ENCODE measurements around the gene CROCC2.

CROCC2 gene

DNA sequence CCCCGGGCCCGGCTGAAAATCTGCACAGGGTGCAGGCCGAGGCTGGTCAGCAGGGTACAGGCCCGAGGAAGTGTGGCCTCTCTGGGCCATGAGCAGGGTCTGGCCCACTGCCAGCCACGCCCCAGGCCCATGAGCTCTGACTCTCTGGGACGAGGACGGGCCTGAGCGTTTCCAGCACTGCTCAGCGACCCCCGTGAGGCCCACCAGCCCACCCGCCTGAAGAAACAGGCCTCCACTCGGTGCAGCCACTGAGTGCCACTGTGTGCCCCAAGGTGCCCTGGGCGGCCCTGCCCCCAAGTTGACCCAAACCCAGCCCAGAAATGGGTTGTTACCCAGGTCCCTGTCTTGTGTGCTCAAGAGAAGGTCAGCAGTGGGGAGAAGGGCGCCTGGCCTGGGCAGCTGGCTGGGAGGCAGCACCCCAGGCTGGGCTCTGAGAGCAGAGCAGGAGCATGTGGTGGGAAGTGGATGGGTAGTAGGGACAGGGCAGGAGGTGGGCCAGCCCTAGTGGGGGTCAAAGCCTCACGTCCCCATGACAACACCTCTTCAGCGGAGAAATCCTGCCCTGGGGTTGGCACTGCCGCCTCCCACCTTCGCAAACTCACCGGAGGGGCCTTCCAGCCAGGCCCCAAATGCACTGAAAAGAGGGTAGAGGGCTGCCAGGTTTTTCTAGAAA is 90.2 kb downstream of the CROCC2 start:
- no peak for DNase-seq

DNA sequence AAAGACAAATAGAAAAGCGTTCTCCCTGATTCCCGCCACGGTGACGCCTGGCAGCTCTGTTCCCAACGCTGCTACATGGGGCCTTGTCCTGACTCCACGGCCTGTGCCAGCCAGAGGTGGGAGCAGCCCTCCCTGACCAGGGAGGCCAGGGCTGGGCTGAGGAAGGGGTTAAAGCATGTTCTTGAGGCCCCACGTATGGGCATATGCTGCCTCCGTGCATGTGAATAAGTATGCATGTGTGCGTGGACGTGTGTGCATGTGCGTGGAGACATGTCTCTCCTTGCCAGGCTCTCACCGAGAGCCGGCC is 90.7 kb downstream of the CROCC2 start:
- no peak for DNase-seq

DNA sequence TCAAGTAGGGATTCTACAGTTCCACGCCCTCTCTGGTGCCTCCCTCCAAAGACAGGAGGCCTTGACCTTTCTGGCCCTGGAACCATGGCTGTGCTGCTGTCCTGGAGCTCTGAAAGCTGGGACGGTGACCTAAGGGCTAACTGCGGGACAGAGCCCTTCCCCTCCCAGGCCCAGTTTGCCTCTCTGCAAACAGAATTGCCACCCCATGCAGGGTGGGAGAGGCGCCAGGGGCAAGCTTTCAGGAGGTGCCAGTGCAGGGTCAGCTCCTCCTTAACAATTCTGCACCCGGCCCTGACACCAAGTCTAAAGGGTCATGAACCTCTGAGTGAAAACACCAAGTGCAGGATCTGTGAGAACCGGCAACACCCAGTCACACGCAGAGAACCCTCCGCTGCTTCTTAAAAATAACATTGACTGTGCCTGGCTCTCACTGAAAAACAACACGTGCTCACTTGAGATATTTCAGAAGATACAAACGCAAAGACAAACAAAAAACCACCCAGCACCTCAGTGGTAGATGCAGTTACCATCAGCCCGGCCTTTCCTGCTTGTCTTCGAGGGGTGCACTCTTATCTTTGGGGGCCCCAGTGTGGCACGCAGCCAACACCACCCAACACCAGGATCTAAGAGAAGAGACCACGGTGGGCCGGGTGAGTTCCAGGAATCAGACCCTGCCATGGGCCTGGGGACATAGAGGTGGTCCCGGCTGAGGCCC is 91.2 kb downstream of the CROCC2 start:
- DNase-seq: no peak

DNA sequence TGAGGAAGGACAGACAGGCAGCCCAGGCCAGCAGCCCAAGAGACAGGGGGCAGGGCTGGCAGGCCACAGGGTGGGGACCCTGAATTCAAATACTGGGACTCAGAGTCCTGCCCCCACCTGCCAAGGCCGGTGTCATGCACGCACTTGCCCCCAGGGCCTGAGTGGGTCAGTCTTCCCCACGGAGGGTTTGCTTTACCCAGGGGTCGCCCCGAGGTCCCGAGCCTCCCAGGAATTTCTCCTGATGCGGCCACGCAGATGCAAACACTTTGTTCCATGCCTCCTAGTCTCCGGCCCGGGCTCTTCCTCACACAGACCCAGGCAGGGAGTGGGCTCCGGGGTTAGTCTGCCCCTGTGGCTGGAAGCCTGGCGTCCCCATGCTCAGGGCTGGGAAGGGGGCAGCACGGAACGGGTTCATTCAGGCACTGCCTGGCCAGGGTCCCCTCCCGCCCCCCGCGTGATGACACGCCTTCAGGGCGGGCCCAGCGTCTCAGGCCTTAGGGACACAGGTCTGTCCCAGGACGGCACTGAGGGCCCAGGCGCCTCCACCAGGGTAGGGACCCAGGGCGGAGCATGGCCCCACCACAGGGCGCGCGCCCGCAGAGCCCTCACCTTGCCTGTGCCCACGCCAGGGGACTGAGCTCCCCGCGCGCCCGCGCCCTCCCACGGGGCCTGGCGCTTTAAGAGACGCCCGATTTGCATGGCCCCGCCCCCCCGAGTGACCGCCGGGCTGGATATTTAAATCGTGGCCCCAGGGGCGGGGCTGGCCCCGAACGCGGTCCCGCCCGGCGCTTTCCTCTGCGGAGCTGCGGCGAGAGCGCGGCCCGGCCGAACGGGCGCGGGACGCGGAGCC is 91.9 kb downstream of the CROCC2 start, which contains the start of gene SNED1:
Gene SNED1 (plus strand): TSS at position 763 of the 850 bp plus-strand sequence. CDS start 220 bp downstream, outside the sequence.
- peak in 11 of 56 donors; percentile 26 to 65 (median 37) for DNase-seq

DNA sequence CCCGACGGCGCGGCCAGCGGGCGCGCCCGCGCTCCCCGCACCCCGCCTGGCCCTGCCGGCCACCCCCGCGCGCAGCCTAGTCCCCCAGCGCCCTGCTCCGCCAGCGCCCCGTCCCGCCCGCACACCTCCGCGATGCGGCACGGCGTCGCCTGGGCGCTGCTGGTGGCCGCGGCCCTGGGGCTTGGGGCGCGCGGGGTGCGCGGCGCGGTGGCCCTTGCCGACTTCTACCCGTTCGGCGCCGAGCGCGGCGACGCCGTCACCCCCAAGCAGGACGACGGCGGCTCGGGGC is 92.5 kb downstream of the CROCC2 start:
- no peak for DNase-seq

DNA sequence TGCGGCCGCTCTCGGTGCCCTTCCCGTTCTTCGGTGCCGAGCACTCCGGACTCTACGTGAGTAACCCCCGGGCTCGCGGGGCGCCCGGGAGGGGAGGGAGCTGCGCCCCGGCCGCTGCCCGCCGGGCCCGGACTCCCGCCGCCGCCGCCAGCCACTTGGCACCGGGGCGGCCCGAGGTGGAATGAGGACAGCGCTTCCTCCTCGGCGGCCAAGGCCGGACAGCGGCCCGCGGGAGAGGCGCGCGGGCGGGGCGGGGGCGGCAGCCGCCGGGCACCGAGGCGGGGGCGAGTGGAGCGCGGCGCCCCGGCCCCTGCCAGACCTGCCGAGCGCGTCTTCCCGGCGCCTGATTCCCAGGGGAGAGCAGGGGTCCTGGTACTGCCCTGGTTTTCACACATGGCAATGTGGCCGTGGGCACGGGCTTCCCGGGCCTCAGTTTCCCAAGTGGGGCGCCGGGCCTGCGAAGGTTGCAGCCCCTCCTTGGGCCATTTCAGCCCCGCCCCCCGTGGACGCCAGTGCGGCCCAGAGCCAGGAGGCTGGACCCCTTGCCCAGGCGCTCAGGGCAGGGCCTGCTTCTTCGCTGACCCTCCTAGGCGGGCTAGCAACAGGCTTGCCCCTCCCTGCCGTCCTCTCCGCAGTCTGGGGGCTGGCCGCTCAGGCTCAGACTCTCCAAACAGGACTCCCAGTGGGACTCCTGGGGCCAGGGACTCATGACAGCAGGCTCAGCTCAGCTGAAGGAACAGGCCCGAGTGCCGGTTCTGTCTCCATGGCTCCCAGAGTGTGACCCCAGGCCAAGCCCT is 93.1 kb downstream of the CROCC2 start:
- no peak for DNase-seq

DNA sequence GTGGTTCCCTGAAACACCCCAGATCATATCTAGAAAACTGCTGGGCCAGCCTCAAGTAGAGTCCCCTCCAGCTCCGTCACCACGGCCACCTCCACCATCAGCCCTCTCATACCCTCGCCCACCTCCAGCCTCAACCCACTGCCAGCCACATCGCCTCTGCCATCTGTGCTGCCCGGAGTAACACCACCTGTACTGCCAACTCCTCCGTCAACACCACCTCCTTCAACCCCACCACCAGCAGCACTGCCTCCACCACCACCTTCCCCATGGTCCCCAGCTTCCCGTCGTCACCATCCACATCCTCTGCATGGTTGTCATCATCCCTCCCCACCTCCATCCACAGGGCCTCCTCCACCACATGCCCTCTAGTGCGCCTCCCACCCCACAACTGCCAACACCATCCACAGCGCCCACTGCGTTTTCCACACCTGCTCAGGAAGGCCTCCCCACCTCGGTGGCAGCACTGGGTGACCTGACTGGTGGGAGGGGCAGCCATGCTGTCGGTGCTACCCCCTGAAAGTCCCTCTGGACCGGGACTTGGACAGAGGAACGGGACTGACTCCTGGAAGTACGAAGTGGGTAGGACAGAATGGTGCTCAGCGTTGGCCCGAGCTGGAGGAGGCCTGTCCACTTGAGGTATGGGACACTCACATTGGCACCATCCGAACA is 93.9 kb downstream of the CROCC2 start:
- DNase-seq: no peak

DNA sequence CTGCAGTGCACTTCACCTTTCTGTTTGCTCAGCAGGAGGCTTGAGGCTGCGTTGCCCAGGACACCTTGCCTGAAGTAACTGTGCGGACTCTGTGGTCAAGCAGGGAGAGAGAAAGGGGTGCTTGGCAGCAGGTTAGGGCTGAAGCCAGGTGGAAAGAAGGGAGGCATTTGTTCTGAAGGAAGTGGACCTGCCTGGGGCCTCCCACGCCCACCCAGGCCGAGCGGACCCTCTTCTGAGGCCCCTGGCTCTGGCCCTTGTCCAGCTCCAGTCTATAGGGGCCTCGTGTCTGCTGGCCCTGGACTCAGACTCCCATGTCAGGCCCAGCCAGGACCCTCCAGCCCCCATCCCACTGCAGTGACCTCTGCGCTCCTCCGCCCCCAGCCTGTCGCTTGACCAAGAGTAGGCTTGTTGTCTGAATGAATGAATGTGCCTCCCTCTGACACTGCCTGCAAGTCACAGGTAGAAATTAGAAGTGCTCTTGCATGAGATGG is 94.7 kb downstream of the CROCC2 start:
- DNase-seq: no peak

DNA sequence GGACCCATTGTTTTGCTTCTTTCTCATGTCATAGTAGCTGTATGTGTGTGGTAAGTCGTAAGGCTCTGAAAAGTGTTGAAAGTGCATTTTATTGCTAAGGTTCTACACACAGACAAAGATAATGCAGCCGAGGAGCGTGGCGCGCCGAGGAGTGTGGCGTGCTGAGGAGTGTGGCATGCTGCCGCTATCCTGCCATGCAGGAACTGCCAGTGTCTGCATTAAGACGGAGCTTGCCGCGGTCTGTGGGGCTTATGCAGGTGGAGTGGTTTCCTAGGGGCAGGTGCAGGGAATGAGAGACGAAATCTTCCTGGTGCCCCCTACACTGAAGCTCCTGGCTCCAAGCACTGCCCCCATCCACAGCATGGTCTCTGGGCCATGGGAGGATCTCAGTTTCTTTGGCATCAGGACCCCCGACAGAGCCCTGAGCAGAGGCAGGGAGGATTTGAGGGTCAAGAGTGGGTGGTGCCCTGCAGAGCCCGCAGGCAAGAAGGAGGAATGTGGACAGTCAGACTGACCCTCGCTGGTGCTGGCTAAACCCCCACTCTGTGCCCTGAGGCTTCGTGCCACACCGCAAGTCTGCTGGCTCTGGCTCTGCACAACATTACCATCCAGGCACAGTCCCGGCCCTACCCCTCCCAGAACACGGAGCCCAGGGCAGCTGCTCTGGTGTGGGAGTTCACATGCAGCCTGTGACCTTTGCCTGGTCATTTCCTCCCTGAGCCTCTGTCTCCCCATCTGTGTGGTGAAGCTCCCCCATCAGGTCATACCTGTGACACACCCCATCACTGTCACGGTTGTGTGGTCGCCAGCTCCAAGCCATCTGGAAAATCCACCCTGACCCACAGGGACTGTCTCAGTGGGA is 95.5 kb downstream of the CROCC2 start:
- DNase-seq: no peak

DNA sequence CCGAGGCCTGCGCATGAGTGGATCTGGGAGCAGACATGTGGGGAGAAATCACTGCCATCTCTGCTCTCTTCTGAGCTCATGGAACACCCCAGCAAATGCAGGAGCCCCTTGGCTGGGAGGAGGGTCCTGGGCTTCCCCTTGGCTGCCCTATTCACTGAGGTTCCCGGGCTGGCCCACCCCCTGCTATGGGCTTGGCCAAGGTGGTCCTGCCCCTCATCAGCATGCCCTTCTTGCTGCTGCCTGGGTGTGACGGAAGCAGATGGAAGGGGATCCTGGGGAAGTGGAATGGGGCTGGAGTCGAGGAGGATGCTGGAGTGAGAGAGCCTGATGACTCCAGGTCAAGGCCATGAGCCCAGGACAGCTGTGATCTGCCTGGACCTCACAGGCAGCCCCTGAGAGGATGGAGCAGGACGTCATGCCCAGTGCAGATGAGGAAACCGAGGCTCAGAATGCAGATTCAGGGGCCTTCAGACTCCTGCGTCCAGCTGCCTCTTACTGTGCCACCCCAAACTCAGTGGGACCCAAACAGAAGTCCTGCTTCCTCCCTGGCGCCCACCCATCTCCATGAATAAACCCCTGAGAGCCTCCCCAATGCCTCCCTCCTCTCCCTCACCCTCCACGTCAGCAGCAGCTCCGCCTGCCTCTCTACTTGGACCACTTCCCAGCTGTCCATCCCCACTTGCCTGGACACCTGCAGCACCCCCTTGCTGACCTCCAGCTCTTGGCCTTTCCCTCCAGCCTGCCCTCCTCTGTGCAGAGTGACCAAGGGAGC is 96.3 kb downstream of the CROCC2 start:
- no peak for DNase-seq

DNA sequence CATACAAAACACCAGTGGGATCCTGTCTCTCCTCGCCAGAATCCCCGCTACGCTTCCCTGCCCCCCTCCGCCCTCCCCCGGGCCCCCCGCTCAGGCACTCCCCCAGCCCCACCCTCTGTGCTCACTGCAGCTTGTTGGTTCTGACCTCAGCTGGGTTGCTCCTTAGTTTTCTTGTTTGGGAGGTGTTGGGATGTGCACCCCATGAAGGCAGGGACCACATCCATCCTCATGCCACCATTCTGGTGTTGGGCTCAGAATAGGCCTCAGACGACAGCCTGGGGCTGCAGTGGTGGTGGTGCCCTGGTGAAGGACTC is 96.9 kb downstream of the CROCC2 start:
- DNase-seq: no peak

DNA sequence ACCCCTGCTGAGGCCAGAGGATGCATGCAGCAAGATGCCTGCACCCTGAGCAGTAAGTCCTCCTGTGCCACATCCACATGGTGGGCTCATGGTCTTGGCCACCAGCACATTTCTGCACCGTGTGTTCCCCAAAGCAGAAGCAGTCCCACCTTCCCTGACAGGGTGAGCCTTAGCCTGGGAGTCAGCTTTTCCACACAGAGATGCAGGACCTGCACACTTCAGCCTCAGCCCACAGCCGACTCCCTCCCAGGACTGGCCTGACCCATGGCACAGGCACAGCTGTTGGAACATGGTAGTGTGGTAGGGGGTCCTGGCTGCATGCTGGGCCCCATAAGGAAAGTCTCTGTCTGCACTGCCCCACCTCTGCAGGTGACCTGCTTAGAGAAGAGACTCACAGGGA is 97.2 kb downstream of the CROCC2 start:
- DNase-seq: no peak

DNA sequence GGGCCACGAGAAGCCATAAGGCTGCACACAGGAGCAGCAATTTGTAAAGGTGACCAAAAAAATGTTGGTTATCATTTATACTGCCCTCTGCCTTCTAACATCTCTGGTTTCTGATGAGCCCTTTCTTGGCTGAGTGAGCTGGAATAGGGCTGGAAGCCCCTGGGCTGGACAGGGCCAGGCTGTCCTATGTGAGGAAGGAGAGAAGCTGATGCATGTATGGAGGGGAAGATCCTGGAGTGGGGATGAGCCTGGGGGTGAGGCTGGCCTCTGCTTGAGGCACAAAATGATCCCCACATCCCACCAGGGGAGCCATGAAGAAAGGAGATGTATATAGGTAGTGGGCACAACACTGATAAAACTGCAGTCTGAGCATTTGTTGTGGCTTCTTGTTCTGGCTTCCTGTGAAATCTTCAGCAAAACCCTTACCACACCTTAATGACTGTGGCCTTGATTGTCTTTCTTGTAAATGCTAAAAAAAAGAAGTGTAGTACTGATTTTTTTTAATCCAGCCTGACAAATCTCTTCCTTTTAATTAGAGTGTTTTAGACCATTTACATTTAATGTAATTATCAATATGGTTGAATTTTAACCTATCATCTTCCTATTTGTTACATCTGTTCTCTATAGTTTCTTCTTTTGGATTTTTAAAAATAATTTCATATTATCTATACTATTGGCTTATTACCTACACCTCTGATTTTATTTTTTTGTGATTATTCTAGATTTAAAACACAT is 97.9 kb downstream of the CROCC2 start:
- DNase-seq: no peak

DNA sequence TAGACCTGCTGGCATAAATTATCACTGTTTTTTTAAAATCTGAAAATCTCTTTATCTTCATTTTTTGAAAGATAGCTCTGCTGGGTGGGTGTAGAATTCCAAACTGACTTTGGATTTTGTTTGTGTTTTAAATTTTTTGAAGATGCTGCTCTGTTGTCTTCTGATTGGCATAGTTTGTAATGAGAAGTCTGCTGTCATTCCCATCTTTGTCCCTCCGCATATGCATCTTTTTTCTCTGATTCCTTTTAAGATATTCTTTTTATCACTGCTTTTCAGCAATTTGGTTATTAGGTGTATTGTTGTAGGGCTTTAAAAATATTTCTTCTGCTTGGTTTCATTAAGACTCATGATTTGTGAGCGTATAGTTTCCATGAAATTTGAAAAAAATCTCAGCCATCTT is 99.4 kb downstream of the CROCC2 start:
- no peak for DNase-seq

DNA sequence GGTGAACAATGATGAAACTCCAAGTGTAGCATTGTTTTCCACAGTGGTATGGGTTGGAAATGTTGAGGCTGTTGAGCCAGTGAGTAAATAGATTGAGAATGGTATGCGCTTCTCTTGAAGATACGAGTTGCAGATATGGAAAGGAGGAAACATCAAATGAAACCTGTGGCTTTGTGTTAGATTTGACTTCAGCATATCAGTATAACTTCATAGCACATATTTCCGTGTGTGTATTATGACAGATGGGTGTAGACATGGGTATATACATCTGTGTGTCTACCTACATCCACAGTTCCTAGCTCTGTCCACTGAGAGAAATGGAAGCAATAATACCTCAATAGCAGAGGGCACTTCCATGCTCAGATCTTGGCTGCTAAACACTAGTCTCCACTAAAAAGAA is 100.3 kb downstream of the CROCC2 start:
- no peak for DNase-seq

DNA sequence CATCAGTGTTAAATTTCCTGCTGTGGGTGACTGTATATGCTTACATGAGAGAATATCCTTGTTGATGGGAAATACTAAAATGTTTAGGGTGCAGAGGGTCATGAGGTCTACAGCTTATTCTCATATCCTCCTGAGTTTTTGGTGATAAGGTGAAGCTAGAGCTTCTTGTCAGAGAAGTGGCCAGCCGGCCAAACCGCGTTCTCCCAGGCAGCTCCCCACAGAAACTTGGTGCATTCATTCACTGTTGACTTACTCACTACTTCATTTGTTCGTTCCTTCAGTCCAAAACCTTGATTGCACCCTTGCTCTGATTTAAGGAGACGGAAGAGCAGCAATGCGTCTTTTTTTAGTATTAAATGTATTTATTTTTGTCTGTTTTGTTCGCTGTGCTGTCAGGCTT is 101.0 kb downstream of the CROCC2 start:
- DNase-seq: no peak

DNA sequence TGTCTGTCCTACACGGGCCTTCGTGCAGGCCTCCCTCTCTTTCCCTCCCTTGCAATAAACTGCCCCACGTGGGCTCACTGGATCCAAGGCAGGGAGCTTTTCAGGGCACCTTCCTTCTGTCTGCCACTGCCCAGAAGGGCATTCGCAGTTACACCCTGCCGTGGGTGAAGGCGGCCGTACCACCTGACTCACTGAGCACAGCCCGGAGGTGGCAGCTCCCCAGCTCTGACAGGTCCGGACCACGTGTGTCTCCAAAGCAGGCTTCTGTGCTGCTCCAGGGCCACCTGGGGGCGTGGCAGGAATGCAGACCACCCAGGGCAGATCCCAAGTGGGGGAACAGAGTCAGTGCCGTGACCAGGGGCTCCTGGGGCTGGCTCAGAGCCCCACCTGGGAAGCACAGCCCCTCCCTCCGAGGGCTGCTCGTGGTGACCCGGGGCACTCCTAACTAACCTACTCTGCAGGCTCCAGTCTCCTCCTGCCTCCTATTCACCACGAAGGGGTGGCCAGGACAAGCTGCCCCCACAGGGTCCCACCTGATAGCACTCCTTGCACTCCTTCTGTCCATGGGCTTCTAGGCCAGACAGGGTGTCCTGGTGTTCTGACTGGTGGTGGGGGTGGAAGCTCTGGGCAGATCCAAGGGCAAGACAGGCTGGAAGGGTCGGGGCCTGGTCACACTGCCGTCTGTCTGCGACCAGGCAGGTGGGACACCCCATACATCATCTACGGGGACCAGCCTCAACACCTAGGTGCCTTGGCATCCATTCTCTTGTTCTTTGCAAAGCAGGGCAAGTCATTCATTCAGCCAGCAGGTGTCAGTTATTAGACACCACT is 102.0 kb downstream of the CROCC2 start:
- no peak for DNase-seq

DNA sequence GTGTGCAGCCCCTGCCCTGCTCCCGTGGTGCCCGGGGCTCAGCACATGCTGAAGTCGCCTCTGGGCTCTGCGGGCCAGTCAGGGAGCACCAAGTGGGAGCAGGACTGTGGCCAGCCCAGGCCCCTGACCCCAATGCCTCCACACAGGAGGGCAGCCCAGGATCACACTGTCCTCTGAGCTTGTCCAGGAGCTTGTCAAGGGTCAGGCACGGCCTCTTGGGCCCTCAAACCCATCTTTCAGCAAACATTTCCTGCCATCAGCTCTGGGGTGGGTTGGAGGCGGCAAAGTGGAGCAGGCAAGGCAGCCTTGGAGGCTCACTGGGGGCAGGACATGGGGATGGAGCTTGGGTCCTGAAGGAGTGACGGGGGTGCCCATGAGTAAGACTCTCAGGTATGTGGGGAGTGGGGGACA is 102.6 kb downstream of the CROCC2 start:
- no peak for DNase-seq

All from amygdala (tissue), 56 donors.